ENCODE data around the gene GPN1.
A peak's percentile ranks its signal among the peaks of the same experiment; 100 is the strongest.
"Not testable (repeated sequence)": the region's sequence is repeated elsewhere in the genome, so short reads cannot be mapped to it uniquely, and the experiment has no call there.

GPN1 gene

DNA sequence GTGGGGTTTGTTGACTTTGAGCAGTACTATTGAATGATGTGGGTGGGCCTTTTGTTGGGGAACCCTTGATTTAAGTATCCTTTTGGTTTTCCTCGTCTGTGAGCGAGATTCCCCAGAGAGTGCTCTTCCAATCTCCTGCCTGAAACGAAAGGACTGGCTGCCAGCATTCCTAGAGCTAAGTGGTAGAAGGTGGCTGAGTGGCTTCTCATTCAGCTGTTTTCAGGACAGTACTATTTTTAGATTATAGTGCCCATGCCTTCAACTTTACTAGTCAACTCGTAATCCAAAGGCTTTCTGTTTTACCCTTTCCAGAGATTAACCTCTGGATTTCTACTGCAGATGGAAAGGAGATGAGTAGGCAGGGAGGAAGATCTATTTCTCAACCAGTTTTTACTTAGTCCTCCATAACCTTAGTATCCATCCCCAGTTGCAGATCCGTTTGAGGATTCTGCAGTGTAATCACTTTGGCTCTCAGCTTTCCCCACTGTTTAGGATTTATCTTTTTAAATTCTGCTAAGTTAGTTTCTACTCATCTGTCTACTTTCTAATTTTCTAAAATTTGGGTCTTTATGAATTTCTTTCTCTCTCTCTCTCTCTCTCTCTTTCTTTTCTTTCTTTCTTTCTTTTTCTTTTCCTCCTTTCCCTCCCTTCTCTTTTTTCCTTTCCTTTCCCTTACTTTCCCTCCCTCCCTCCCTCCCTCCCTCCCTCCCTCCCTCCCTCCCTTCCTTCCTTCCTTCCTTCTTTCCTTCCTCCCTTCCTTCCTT lies 44.1 kb downstream of the GPN1 start:
- DNase-seq: no peak

DNA sequence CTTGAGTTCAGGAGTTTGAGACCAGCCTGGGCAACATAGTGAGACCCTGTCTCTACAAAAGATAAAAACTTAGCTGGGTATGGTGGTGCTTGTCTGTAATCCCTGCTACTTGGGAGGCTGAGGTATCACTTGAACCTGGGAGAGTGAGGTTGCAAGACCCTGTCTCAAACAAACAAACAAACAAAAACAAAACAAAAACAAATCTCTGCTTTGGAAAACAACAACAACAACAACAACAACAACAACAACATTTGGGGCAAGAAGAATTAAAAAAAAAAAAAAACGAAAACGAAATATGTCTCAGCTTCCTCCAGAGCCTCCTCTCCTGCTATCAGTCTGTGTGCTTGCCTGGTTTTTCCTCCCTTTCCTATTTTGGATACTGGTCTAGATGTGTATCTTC lies 51.7 kb downstream of the GPN1 start:
- no peak for DNase-seq

DNA sequence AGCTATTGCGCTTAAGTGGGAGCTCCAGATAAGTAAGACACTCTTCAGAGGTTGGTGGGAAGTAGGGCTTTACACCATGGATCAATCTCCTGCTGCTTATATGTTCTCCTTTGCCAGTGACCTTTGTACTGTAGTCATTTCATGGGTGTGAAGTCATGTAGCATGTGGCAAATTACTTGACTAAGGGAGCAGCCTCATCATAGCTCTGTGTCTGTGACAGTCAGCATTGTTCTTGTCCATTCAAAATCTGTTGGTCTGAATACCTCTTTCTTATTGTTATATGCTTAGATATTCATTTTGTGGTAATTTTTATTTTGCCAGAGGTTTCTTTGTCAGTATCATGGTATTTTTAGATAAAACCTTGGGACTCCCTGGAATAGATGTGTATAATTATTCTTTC lies 53.0 kb downstream of the GPN1 start:
- no peak for DNase-seq

DNA sequence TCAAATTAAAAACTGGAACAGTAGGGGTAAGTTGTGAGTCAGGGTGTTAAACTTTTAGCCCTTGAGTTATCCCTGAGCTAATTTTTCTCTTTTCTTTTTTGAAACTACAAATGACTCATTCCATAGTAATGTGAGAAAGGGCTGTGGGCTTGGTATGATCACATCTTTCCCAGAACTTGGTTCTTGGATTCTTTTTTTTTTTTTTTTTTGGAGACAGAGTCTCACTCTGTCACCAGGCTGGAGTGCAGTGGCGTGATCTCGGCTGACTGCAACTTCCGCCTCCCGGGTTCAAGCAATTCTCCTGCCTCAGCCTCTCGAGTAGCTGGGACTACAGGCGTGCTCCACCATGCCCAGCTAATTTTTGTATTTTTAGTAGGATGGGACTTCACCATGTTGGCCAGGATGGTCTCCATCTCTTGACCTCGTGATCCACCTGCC lies 53.5 kb downstream of the GPN1 start:
- DNase-seq: not testable (repeated sequence)

DNA sequence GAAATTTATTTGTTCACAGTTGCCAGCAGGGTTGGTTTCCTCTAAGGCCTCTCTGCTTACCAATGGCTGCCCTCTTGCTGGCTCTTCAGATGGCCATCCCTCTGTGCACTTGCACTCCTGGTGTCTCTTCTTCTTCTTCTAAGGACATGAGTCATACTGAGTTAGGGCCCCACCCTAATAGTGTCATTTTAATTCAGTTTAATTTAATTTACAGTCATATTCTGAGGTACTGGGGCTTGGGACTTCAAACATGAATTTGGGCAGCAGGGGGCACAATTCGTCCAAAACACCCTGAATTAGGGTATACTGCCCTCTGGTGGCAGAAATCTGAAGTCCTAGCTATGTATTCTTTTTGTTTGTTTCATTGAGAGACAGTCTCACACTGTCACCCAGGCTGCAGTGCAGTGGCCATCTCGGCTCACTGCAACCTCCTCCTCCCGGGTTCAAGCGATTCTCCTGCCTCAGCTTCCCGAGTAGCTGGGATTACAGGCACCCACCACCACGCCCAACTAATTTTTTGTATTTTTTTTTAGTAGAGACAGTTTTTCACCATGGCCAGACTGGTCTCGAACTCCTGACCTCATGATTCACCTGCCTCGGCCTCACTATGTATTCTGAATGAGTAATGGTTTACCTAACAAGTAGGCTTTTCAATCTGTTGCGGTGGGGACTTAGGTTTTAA lies 54.7 kb downstream of the GPN1 start:
- peak; percentile 95 for DNase-seq

DNA sequence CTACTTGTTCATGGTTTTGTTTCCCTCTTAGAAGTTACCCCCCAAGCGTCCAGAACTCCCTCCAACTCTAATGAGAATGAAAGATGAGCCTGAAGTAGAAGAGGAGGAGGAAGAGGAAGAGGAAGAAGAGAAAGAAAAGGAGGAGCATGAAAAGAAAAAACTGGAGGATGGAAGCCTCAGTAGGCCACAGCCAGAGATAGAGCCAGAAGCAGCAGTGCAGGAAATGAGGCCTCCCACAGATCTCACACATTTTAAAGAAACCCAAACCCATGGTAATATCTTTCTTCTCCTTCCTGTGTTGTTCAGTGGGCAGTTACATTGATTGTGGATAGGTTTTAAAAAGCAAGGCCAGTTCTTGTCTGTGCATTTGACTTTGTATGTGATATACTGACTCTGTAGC lies 56.2 kb downstream of the GPN1 start:
- DNase-seq: not testable (repeated sequence)

DNA sequence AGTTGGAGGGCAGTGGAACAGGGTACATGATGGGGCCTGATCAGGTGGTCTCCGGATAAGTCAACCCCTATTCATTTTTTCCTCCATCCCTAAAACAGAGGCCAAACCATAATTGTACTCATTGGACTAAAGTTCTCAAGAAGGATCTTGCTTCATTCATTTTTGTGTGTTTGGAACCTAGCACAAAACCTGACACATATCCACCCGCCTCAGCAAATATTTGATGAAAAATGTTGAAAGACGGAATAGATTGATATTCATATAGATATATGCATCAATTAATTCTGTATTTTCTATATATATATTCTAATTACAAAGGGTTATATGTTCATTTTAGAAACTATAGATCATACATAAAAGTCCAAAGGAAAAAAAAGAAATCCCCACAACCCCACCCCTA lies 56.7 kb downstream of the GPN1 start:
- no peak for DNase-seq

DNA sequence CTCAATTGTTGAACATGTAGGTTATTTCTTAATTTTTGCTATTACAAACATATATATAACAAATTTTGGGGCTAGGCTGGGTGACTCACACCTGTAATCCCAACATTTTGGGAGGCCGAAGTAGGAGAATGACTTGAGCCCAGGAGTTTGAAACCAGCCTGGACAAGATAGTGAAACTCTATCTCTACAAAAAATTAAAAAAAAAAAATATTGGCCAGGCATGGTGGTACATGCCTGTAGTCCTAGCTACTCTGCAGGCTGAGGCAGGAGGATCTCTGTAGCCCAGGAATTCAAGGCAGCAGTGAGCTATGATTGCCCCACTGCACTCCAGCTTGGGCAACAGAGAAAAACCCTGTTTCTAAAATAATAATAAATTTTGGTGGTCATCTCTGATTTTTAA lies 58.4 kb downstream of the GPN1 start:
- no peak for DNase-seq

DNA sequence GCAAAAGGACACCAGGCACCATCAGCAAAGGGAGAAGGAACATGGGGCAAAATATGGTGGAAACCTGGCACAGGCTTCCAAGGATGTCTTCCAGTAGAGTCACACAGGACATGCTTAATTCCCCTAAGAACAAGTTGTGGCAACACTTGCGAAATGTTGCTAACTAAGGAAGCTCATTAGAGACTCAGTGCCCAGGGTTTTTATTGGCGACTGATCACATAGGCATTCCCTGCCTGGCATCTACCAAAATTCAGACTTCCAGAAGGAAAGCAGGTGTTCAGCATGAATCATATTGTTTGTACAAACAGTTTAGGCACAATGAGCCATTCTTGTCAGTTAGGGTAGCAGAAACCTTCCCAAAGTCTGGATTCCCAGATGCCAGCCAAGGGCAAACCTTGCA lies 60.6 kb downstream of the GPN1 start:
- DNase-seq: no peak

DNA sequence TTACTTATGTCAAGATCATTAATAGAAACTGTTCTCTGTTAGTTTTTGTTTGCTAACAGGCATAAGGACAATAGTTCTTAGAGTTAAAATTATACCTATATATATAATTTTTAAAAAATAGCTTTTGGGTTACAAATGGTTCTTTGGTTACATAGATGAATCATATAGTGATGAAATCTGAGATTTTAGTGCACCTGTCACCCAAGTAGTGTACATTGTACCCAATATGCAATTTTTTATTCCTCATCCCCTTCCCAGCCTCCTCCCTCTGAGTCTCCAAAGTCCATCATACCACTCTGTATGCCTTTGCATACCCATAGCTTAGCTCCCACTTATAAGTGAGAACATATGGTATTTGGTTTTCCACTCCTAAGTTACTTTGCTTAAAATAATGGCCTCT lies 61.2 kb downstream of the GPN1 start:
- DNase-seq: no peak

DNA sequence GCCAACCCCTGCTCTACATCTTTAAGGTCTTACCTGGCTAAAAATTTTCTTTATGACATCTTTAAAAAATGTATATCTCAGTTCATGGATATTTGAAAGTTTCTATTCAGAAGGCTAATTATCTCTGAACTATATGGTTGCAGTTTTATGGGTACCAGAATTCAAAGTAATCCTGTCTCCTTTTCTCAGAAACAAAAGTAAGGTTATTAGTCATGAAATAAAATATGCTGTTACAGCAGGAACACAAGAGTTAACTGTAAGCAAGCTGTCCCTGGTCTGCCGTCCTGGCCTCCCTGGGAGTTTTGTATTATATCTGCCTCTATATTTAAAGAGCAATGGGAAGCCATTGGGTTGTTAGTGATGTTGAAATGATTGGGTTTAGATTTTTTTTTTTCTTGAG lies 68.8 kb downstream of the GPN1 start:
- DNase-seq: no peak

Measured in OCI-M1 (cell line).